DOHH2 (cell line): ENCODE data around the gene TSPYL1.

Experiments
- EZH2phosphoT487 ChIP-seq: fragments of 200-600 bp; sonication (generic); IDR thresholded peaks from 2 replicates; pipeline ENCODE4 v1.6.1; 2017; ENCODE audit warnings: borderline replicate concordance, mild to moderate bottlenecking, antibody characterized with exemption, low read length, moderate library complexity, mixed read lengths
- TF ChIP-seq, protein P1 (sequence below): fragments of 200-600 bp; sonication (generic); IDR thresholded peaks from one replicate; pipeline ENCODE4 v1.5.1; 2014; ENCODE audit warnings: antibody characterized with exemption, mild to moderate bottlenecking, low read depth, low read length; ENCODE audit not compliant: poor library complexity, severe bottlenecking

DNA sequence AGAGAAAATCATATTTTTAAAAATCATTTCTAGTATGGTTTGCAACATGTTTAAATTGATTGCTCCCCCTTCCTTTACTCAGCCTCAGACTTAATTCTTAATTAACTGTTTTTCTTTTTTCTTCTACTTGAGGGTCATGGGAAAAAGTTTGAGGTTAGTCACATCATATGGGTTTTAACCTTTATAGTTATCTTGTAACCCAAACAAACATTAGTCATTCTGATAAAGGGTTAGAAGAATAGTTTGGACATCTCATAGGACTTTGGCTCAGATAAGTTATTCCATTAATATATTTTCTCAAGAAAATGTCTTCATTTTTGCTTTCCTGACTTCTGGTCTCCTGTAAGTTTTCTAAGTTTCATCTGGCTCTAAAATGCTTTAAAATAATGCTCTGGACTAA is 34.5 kb upstream of the TSPYL1 start:
- TF ChIP-seq, protein P1, sequence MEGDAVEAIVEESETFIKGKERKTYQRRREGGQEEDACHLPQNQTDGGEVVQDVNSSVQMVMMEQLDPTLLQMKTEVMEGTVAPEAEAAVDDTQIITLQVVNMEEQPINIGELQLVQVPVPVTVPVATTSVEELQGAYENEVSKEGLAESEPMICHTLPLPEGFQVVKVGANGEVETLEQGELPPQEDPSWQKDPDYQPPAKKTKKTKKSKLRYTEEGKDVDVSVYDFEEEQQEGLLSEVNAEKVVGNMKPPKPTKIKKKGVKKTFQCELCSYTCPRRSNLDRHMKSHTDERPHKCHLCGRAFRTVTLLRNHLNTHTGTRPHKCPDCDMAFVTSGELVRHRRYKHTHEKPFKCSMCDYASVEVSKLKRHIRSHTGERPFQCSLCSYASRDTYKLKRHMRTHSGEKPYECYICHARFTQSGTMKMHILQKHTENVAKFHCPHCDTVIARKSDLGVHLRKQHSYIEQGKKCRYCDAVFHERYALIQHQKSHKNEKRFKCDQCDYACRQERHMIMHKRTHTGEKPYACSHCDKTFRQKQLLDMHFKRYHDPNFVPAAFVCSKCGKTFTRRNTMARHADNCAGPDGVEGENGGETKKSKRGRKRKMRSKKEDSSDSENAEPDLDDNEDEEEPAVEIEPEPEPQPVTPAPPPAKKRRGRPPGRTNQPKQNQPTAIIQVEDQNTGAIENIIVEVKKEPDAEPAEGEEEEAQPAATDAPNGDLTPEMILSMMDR: no peak
- no peak for TF ChIP-seq EZH2phosphoT487
